Endometrium (tissue), 2 donors: ENCODE data around the gene C12orf60.
"Not testable (repeated sequence)": the region's sequence is repeated elsewhere in the genome, so short reads cannot be mapped to it uniquely, and the experiment has no call there.

Source experiments
- FAIRE-seq: peaks from 2 replicates; lab custom pipeline; 2012; peaks lifted over from hg19 to GRCh38; lab: Jason Lieb, UNC
- donor health status: control.
- donor health status: control.

Gene C12orf60, protein sequence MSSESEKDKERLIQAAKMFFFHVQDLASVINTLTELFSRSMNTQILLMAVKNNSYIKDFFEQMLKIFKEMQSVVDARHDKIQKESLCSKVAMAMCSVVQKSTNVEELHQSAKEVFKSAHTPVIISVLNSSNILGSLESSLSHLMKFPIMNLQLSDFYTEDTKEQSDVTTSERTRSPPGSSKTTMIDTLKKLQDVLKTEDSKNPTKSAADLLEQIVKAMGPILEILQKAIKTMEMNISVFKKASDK

DNA sequence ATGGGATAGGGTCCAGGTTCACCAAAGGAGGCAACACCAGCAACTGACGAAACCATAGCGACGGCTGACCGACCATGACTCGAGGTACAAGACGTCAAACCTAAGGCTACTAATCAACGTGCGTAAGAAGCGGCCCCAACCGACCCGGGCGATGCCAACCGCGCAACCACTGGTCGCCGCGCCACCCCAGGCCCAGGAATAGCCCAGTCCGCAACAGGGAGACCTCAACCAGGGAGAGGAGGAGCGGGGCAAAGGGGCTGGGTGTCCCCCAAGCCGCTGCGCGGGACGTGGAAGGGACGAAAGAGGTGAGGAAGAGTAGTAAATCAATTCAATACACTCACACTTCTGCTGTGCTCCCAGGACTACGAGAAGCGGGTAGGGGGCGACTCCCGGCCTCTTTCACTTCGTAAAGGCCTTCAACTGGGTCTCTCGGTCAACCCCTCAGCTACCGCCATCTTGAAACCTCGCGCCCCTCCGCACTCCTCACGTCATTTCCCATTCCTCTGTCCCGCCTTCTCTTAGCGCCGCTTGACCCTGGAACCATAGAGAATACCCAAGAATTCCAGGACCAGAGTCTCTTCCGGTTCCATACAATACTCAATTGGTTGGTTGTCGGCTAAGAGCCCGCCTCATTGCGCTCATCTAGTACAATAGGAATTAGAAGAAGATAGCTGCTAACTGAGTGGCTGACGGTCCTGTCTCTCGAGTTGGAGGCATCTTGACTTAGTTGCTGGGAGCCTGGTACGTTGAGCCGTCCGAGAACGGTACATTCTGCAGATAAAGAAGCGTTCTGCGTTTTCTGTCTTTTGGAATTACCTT lies at the start of gene C12orf60, which contains the start of gene WBP11:
Gene C12orf60 (plus strand): TSS at position 660 of the 819 bp plus-strand sequence. CDS start 19,266 bp downstream, outside the sequence.
Gene WBP11 (minus strand): TSS at position 468 of the 819 bp plus-strand sequence. CDS start 2,095 bp downstream, outside the sequence.
- peak; percentile 99 for FAIRE-seq

DNA sequence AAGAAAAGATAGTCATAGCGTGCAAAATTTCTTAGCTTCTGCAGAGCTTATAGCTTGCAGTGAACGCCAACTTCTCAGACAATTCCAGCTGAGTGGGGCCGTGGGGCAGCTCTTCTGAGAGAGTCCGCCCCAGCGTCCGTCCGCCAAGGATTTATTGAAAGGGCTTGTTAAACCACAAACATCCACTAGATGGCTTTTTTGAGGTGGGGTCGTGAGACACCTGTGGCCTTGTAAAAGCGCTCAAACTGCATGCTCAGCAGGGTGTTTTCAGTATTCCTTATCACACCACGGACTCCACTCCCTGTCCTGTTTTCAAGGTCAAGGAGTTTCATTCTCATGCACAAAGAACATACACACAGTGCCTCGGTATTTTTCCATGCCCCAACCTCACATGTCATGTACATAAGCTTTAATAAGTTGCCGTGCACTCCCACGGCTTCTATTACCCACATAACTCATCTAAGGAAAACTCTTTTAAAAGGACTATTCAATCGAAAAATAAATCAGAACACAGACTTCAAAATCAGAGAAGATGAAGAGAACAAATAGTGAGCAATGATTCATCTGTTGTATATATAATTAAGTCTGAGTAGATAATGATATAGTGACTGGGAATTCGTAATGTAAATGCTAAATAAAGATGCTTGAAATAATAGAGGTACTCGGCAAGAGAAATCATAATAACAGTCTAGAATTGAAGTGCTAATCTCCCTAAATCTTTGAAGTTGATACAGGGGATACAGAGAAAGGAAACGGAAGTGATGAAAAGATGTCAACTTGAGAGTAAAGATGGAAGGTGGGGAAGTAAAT lies 46.9 kb upstream of the C12orf60 start:
- no peak for FAIRE-seq

DNA sequence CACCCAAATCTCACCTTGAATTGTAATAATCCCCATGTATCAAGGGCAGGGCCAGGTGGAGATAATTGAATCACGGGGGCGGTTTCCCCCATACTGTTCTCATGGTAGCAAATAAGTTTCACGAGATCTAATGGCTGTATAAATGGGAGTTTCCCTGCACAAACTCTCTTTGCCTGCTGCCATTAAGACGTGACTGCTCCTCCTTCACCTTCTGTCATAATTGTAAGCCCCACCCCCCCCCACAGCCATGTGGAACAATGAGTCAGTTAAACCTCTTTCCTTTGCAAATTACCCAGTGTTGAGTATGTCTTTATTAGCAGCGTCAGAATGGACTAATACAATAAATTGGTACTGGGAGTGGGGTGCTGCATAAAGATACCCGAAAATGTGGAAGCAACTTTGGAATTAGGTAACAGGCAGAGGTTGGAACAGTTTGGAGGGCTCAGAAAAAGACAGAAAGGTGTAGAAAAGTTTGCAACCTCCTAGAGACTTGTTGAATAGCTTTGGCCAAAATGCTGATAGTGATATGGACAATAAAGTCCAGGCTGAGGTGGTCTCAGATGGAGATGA lies 43.7 kb upstream of the C12orf60 start:
- not testable (repeated sequence) for FAIRE-seq

DNA sequence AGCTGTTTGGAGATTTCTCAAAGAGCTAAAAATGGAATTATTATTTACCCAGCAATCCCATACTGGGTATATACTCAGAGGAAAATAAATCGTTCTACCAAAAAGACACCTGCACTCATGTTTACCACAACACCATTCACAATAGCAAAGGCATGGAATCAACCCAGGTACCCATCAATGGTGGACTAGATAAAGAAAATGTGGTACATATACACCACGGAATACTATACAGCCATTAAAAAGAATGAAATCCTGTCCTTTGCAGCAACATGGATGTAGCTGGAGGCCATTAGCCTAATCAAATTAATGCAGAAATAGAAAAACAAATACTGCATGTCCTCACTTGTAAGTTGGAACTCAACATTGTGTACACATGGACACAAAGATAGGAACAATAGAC lies 38.1 kb upstream of the C12orf60 start:
- no peak for FAIRE-seq

DNA sequence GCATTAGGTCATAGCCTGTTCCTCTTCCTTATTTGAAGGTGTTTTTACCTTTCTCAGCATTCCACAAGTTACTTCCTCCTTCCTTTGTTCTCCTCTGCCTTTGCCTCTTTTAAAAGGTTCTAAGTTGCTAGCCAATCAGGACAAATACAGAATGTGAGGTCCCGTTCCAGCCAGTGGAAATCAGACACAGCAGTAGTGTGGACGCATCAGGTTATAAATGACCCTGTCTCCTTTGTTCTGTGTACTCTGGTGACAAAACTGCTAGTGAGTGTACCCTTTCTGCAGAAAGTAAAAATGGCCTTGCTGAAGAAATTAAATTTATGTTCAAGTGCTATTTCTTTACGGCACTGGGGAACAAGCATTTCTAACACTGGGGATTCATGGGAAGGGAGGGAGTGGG lies 37.5 kb upstream of the C12orf60 start:
- not testable (repeated sequence) for FAIRE-seq

DNA sequence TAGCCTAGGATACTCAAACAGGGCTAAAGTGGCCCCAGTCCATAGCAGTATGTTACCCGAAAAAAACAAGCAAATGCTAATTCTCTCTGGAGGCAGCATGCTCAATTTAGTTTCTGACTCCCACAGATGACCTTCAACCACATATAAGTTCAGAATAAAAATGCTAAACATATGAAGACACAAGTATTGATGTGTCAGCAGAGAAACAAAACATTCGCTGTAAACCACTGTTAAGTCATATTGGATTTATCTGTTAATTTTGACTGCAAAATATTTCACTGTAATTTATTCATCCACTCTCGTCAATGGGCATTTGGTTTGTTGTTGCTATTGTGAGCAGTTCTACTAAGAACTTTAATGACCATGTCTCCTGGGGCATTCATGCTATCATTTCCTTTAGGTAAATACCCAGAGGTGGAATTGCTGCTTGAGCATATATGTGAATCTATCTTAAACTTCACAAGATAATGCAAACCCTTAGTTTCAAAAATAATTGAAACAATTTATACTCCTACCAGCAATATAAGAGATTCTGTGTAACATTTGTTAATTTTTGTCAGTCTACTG lies 36.7 kb upstream of the C12orf60 start:
- FAIRE-seq: no peak

DNA sequence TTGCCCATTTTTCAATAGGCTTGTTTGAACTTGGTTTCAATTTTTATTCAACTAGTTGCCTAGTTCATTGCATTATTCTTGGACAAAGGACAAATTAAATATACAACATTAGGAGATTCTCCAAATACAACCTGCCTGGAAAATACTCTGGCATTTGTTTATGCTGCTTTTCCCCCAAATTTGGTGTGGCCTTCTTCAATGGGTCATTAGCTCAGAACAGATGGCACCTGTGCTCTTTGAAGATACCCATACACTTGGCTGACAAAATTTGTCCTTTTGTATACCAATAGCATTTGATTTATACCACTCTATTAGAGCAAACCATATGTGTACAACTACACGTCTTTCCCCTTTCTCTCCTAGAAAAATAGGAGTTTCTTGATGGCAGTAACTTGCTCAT lies 35.9 kb upstream of the C12orf60 start:
- no peak for FAIRE-seq

DNA sequence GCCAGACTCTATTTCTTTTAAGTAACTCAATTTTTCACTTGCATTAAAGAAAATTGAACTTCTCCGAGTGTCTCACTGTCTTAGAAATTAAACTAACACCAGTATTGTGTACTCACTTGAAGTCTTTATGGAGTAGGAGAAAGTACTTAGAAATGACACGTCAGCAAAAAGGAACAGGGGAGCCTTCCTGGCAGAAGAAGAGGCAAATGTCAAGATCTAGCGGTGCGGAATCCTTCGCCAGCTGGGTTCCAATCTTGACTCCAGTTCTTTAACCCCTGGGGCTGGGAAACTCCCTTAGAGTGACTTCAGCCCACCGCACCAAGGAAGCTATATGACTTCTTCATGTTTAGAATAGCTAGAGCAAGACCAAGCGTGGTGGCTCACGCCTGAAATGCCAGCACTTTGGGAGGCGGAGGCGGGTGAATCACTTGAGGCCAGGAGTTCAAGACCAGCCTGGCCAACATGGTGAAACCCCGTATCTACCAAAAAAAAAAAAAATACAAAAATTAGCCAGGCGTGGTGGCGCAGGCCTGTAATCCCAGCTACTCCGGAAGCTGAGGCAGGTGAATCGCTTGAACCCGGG lies 34.6 kb upstream of the C12orf60 start:
- FAIRE-seq: no peak

DNA sequence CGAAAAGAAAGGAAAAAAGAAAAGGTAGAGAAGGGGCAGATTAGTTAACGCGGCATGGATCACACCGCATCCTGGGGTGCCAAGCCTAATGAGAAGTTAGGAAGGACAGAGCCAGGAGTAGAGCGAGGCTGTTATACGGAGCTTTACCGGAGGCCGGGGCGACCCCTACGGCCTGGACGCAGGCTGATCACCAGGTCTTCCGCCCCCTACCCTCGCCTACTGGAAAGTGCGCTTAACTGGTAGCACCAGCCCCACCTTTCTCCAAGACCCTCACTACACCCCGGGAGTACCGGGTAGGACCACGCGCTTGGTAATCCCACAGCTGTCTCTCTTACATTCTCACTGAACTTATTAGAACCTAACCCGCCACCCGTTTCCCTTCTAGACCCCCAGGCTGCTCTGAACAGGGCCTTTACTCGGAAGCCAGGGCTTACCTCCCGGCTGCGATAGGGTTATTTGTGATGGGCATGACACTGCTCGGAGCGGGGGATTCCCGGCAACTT lies 34.0 kb upstream of the C12orf60 start:
- FAIRE-seq: no peak

DNA sequence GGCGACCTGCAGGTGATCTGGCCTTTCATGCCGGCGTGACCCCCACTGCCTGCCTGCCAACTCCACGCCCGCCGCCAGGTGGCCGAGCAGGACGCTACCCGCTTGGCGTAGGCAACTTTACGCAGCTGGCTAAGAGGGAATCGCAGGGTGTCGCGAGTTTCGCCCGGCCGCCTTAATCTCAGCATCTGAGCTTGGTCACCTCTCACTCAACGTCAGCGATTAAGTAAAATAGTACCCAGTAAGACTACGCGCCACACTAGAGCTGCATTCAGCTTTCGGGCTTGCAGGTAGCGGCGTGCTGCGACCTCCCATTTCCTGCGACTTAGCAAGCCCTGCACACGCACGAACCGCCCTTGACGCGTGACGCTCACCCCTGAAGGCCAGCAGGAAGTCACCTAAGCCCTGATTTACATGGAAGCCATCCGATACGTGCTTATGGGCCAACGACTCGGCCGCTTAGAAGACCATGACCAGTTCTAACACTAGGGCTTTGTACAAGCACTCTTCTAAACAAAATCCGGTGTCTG lies 33.4 kb upstream of the C12orf60 start:
- FAIRE-seq: no peak

DNA sequence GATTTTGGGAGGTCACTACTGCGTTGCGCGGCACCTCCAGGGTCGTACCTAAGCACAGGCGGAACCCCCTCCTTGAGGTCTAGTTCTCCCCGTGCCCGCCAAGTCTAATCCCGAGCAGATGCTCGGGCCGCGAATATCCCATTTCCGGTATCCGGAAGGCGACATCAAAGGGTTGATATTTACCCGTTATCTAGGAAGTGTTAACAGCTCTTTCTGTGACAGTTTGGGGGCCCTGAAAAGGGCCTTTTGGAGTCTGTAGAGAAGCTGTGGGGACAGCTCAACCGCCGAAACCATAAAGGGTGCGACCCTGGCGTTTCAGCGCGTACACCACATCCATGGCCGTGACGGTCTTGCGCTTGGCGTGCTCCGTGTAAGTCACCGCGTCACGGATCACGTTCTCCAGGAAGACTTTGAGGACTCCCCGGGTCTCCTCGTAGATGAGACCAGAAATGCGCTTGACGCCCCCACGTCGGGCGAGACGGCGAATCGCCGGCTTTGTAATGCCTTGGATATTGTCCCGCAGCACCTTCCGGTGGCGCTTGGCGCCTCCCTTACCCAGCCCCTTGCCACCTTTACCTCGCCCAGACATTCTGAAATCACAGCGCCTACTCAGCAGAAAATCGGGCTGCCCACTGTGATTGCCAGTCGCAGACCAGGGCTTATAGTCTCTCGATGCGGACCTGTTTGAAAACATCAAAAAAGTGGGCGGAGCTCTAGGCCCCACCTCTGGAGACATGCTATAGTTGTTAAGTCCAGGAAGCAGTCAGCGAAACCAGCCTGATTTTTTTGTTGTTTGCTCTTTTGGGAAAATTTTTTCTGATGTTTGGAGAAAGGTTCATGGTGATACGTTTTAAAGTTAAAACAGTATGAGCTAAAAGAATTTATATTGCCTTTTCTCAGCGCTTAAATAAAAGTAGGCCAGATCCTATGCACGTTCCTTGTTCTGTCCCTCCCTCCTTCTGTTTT lies 32.7 kb upstream of the C12orf60 start:
- FAIRE-seq: peak; percentile 69

DNA sequence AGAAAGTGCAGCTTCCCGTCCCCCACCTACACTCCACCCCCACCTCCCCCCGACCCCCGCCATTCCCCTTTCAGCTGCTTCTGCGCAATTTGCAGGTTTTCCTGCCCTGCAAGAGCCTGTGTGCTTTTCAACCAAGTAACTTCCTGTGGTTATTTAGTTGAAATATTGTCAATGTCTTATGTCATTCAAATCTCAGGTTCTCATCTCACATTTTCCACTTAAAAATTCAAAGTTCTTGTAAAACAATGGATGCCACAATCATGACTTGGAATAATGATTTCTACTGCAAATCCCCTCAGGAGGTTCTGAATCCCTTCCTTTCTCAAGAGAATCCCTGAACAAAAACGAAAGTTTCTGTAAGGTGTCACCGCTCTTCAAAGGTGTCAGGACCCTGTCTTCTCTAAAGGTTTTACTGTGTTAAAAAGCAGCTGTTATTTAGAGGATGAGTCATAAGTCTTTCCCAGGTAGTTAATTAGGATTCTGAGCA lies 31.8 kb upstream of the C12orf60 start:
- FAIRE-seq: no peak

DNA sequence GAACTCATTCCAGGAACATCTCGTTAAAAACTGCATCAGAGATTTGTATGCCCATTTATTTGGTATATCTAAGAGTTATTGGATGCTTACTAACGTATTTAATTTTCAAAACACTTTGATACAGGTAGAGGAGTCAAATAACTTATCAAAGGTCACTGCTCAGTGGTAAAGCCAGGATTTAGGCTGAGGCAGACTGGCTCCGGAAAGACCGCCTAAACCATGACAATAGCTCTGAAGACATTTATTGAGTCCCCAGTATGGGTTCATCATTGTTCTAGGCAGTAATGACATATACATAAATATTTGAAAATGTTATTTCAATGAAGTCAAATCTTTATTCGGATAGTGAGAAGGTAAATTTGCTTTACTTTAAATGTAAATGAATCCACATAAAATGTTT lies 30.5 kb upstream of the C12orf60 start:
- no peak for FAIRE-seq

DNA sequence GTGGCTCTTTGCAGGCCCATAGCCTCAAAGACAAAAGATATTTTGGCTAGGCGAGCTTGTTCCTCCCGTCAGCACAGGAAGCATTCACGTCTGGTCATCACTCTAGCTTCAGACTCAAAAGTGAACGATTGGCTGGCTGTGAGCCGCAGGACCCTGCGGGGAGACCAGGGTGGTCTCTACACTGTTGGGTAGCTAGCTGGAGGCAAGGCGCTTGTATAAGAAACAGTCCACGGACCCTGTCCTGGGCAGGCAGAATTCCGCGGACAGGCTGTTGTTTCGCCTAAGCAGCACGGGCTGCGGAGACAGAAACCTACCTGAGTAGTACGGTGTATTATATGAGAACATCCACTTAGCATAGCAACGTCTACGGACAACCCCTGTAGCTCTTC lies 29.8 kb upstream of the C12orf60 start:
- no peak for FAIRE-seq

DNA sequence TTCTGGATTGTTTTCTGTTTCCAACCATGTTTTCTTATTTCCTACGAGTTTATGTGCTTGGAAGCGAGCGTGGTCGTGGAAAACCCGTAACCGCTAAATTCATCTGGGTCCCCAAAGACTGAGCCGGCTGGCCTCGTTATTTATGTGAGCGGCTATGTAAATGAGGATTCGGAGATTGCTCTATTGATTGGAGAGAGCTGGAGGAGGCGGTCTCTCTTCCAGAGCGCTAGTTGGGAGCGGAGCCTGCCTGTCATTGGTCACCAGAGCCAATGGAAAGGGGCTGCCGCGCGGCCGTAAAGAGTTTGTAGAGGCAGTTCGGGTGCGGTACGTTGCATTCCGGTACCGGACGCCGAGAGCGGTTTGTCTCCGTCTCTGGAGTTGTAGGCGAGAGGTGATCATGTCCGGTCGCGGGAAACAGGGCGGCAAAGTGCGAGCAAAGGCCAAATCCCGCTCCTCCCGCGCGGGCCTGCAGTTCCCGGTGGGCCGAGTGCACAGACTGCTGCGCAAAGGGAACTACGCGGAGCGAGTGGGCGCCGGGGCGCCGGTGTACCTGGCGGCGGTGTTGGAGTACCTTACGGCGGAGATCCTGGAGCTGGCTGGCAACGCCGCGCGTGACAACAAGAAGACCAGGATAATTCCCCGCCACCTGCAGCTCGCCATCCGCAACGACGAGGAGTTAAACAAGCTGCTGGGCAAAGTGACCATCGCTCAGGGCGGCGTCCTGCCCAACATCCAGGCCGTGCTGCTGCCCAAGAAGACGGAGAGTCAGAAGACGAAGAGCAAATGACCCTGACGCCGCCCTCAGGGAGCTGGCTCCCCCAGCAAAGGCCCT lies 29.2 kb upstream of the C12orf60 start:
- peak; percentile 73 for FAIRE-seq

DNA sequence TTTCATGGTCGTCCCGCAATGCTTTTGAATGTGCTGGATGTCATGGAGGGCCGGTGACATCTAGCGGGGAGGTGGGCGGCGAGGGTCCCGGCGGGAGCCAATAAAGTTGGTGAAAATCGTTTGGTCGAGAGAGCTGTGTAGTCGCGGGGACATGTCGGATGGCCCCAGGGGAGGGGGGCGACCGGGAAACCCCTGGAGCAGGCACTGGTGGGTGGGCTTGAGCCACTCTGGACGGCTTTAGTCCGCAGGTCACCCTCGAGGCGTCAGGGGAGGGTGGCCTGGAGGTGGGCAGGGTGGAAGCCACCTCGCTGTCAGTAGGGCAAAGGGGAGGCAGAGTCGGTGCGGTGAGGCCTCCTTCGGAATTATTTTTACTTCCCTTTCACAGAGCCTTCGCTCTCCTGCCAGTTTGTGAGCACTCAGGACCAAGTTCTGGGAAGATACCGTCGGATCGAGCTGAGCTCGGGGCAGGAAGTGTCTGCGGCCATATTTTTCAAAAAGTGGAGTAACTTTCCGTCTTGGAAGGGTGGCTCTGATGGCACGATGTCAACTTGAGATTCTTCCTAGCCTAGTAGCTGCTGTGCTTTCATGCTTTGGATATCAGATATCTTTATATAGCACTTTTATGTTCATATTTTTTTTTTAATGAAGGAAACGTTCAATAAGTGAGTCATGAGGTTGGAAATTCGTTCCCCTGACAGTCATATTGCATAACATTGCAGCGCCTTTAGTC lies 28.4 kb upstream of the C12orf60 start:
- FAIRE-seq: no peak

DNA sequence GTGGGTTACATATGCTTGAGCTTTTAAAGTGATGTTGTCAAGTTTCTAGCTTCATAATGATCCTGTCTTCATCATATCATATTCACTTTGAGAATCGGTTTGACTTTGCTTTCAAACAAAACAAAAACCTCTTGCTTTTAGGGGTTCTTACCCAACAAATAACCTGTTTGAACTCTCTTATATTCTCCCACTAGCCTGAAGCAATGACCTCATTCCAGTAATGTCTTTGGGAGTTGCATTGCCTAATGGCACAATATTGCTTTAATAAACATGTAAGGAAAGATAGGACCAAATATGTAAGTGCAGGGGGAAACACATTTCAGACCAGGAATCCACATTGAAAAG lies 27.9 kb upstream of the C12orf60 start:
- FAIRE-seq: no peak
